GM23338 (cell line): ENCODE results near the gene ALOX5AP. TPM values are rescaled to one million over a fixed set of nuclear protein-coding genes. Genes with fewer than 3 reads are reported as not detected.

Experiments
- ATAC-seq: fragments of 200-7000 bp; cut with Tn5 transposase; 3 replicates; pipeline ENCODE4 v1.9.1; 2020
- DNase-seq: peaks from one replicate; pipeline ENCODE4 v3.0.0-alpha.2; 2015; ENCODE audit warnings: low spot score
- H2AFZ ChIP-seq: fragments of 200-600 bp; sonication (generic); 2 replicates; pipeline ENCODE4 v1.8.0; 2016; ENCODE audit warnings: antibody characterized with exemption, mild to moderate bottlenecking, moderate library complexity
- H3F3A ChIP-seq: fragments of 200-600 bp; sonication (generic); replicated peaks from 2 replicates; pipeline ENCODE4 v1.8.0; 2017; ENCODE audit warnings: antibody characterized with exemption, mixed run types, low read depth
- H3K27ac ChIP-seq: fragments of 200-600 bp; sonication (generic); 2 replicates; pipeline ENCODE4 v1.6.1; 2016; ENCODE audit warnings: low read depth
- H3K27me3 ChIP-seq: fragments of 200-600 bp; sonication (generic); 2 replicates; pipeline ENCODE4 v1.8.0; 2016; ENCODE audit warnings: mild to moderate bottlenecking, mixed run types, moderate library complexity; ENCODE audit not compliant: insufficient read depth
- H3K36me3 ChIP-seq: fragments of 200-600 bp; sonication (generic); 2 replicates; pipeline ENCODE4 v1.8.0; 2016; ENCODE audit warnings: mild to moderate bottlenecking; ENCODE audit not compliant: insufficient read depth
- H3K4me1 ChIP-seq: fragments of 200-600 bp; sonication (generic); 2 replicates; pipeline ENCODE4 v1.8.0; 2016; ENCODE audit warnings: mild to moderate bottlenecking, moderate library complexity; ENCODE audit not compliant: insufficient read depth
- H3K4me2 ChIP-seq: fragments of 200-600 bp; sonication (generic); 2 replicates; pipeline ENCODE4 v1.7.1; 2017; ENCODE audit warnings: mixed run types
- H3K4me3 ChIP-seq: fragments of 200-600 bp; sonication (generic); 2 replicates; pipeline ENCODE4 v1.6.1; 2016; ENCODE audit warnings: mixed run types
- H3K79me2 ChIP-seq: fragments of 200-600 bp; sonication (generic); replicated peaks from 2 replicates; pipeline ENCODE4 v1.8.0; 2017; ENCODE audit warnings: mild to moderate bottlenecking; ENCODE audit not compliant: insufficient read depth
- H3K9me2 ChIP-seq: fragments of 200-600 bp; sonication (generic); 2 replicates; pipeline ENCODE4 v1.8.0; 2017; ENCODE audit not compliant: insufficient read depth
- H4K20me1 ChIP-seq: fragments of 200-600 bp; sonication (generic); replicated peaks from 2 replicates; pipeline ENCODE4 v1.8.0; 2017; ENCODE audit warnings: mild to moderate bottlenecking; ENCODE audit not compliant: insufficient read depth
- H3K27ac Mint-ChIP-seq: 2 replicates; pipeline ENCODE4 v1.8.0; 2020; ENCODE audit warnings: inconsistent platforms, mild to moderate bottlenecking, moderate library complexity, mixed read lengths
- H3K27me3 Mint-ChIP-seq: 3 replicates; pipeline ENCODE4 v1.8.0; 2022; ENCODE audit warnings: low read depth, mild to moderate bottlenecking, moderate library complexity, mixed read lengths, inconsistent platforms; ENCODE audit not compliant: insufficient read depth, poor library complexity
- H3K36me3 Mint-ChIP-seq: 3 replicates; pipeline ENCODE4 v1.8.0; 2021; ENCODE audit warnings: low read depth, mild to moderate bottlenecking, inconsistent platforms, moderate library complexity, mixed read lengths
- H3K4me1 Mint-ChIP-seq: 3 replicates; pipeline ENCODE4 v1.8.0; 2020; ENCODE audit warnings: mild to moderate bottlenecking, inconsistent platforms, mixed read lengths
- H3K4me3 Mint-ChIP-seq: 3 replicates; pipeline ENCODE4 v1.8.0; 2021; ENCODE audit warnings: moderate library complexity, mild to moderate bottlenecking, inconsistent platforms, mixed read lengths
- H3K9me3 Mint-ChIP-seq: 3 replicates; pipeline ENCODE4 v1.8.0; 2020; ENCODE audit warnings: moderate library complexity, mild to moderate bottlenecking, inconsistent platforms, mixed read lengths
- CREB1 ChIP-seq: fragments of 250-450 bp; sonication (Bioruptor Pico); IDR thresholded peaks from 2 replicates; pipeline ENCODE4 v1.5.0; 2020; ENCODE audit warnings: low read depth, mild to moderate bottlenecking, moderate library complexity
- CTCF ChIP-seq, 2 experiments: fragments of 200-600 bp in 1 of 2; sonication (generic) in 1 of 2; conservative IDR thresholded peaks; 2 replicates each; pipeline versions ENCODE4 v1.5.1 to v1.6.1; 2016 to 2017; ENCODE audit warnings: antibody characterized with exemption in 2 of 2, low read depth in 2 of 2, mild to moderate bottlenecking in 2 of 2, moderate library complexity in 1 of 2
- ETS1 ChIP-seq: IDR thresholded peaks from 2 replicates; pipeline ENCODE4 v1.6.1; 2016; ENCODE audit warnings: antibody characterized with exemption
- EZH2 ChIP-seq: fragments of 200-600 bp; sonication (generic); IDR thresholded peaks from one replicate; pipeline ENCODE4 v1.8.0; 2017; ENCODE audit warnings: antibody characterized with exemption, mild to moderate bottlenecking, low read depth; ENCODE audit not compliant: unreplicated experiment
- EZH2phosphoT487 ChIP-seq: fragments of 200-600 bp; sonication (generic); IDR thresholded peaks from one replicate; pipeline ENCODE4 v1.8.1; 2018; ENCODE audit warnings: antibody characterized with exemption; ENCODE audit not compliant: unreplicated experiment
- JUNB ChIP-seq: IDR thresholded peaks from one replicate; pipeline ENCODE4 v1.6.1; 2016; ENCODE audit warnings: antibody characterized with exemption; ENCODE audit not compliant: unreplicated experiment
- NANOG ChIP-seq: IDR thresholded peaks from 2 replicates; pipeline ENCODE4 v1.6.1; 2016; ENCODE audit warnings: antibody characterized with exemption, borderline replicate concordance
- POLR2AphosphoS5 ChIP-seq: IDR thresholded peaks from 2 replicates; pipeline ENCODE4 v1.6.1; 2016; ENCODE audit warnings: antibody characterized with exemption, low read depth
- REST ChIP-seq: IDR thresholded peaks from one replicate; pipeline ENCODE4 v1.6.1; 2018; ENCODE audit warnings: antibody characterized with exemption; ENCODE audit not compliant: unreplicated experiment
- STAT1 ChIP-seq: IDR thresholded peaks from one replicate; pipeline ENCODE4 v1.6.1; 2016; ENCODE audit warnings: antibody characterized with exemption; ENCODE audit not compliant: unreplicated experiment
- ZNF114 ChIP-seq: fragments of 250-450 bp; sonication (Bioruptor Pico); IDR thresholded peaks from 2 replicates; pipeline ENCODE4 v1.5.0; 2020; ENCODE audit warnings: mild to moderate bottlenecking, moderate library complexity
- ZNF331 ChIP-seq: fragments of 250-450 bp; sonication (Bioruptor Pico); IDR thresholded peaks from 2 replicates; pipeline ENCODE4 v1.5.0; 2020; ENCODE audit warnings: low read depth, mild to moderate bottlenecking, moderate library complexity
- polyA plus RNA-seq: library from polyadenylated mRNA; unstranded; fragments of >200 nt; fragmentation: Nextera tagmentation; extraction: Ambion mirVana; gene quantifications from 2 replicates; pipeline ENCODE4 v1.2.1, GENCODE V29; 2016
- total RNA-seq: library from RNA; depleted of rRNA; stranded (reverse); fragments of >200 nt; shearing (Covaris generic); gene quantifications from 2 replicates; pipeline ENCODE4 v1.2.3, GENCODE V29; 2014
- TF ChIP-seq, protein P1 (sequence below): fragments of 250-450 bp; sonication (Bioruptor Pico); IDR thresholded peaks from 2 replicates; pipeline ENCODE4 v1.5.0; 2020; ENCODE audit warnings: mild to moderate bottlenecking, moderate library complexity

Gene ALOX5AP
- total and polyA plus RNA-seq, 2 experiments from 2014 or later = 0.23 TPM; not detected in 1

DNA sequence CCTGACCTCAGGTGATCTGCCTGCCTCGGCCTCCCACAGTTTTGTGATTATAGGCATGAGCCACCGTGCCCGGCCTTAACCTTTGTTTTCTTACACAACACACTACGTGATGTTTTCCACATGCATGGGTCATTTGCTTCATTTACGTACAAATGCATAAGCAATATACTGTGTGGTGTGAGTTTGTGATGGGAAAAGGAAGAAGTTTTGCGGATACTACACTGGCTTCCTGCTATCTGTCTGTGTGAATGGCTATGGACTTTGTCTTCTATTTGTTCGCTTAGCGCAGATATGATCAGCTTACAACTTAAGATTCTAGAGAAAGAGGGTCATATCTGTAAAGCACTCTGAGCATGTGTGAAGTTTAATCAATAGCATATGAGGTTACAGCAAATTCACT lies 5.5 kb upstream of the ALOX5AP start:
- DNase-seq = no peak
- H3F3A ChIP-seq = no peaks in the 10 kb centered on the region
- H3K4me1 Mint-ChIP-seq = no peaks in the 10 kb centered on the region; the same call in 2 of the 3 replicates

More for the DNA sequence above, 5.5 kb upstream of the ALOX5AP start:
- Histone ChIP-seq H3K4me3 (no peak overlapping the region), H3K36me3 (no peaks in the 10 kb centered on the region), H3K4me2 (no peak overlapping the region), H4K20me1 (no peaks in the 10 kb centered on the region), H3K27ac (no peak overlapping the region), H3K79me2 (no peaks in the 10 kb centered on the region), H2AFZ (no peak overlapping the region), H3K9me2 (peaks cover 3% of the 10 kb centered on the region; the same call in 1 of the 2 replicates), H3K27me3 (no peaks in the 10 kb centered on the region), H3K4me1 (no peaks in the 10 kb centered on the region)
- no peak for TF ChIP-seq NANOG
- TF ChIP-seq EZH2phosphoT487 = no peak
- no peak for TF ChIP-seq ZNF331
- no peak for TF ChIP-seq STAT1
- no peak for TF ChIP-seq REST
- no peak for TF ChIP-seq CTCF (conservative IDR thresholded peaks at IDR 0.05; ENCODE audit: low read depth in 2 of 2)
- TF ChIP-seq EZH2 = no peak
- TF ChIP-seq CREB1 (CRISPR knock-in tag) = no peak
- TF ChIP-seq, protein P1, sequence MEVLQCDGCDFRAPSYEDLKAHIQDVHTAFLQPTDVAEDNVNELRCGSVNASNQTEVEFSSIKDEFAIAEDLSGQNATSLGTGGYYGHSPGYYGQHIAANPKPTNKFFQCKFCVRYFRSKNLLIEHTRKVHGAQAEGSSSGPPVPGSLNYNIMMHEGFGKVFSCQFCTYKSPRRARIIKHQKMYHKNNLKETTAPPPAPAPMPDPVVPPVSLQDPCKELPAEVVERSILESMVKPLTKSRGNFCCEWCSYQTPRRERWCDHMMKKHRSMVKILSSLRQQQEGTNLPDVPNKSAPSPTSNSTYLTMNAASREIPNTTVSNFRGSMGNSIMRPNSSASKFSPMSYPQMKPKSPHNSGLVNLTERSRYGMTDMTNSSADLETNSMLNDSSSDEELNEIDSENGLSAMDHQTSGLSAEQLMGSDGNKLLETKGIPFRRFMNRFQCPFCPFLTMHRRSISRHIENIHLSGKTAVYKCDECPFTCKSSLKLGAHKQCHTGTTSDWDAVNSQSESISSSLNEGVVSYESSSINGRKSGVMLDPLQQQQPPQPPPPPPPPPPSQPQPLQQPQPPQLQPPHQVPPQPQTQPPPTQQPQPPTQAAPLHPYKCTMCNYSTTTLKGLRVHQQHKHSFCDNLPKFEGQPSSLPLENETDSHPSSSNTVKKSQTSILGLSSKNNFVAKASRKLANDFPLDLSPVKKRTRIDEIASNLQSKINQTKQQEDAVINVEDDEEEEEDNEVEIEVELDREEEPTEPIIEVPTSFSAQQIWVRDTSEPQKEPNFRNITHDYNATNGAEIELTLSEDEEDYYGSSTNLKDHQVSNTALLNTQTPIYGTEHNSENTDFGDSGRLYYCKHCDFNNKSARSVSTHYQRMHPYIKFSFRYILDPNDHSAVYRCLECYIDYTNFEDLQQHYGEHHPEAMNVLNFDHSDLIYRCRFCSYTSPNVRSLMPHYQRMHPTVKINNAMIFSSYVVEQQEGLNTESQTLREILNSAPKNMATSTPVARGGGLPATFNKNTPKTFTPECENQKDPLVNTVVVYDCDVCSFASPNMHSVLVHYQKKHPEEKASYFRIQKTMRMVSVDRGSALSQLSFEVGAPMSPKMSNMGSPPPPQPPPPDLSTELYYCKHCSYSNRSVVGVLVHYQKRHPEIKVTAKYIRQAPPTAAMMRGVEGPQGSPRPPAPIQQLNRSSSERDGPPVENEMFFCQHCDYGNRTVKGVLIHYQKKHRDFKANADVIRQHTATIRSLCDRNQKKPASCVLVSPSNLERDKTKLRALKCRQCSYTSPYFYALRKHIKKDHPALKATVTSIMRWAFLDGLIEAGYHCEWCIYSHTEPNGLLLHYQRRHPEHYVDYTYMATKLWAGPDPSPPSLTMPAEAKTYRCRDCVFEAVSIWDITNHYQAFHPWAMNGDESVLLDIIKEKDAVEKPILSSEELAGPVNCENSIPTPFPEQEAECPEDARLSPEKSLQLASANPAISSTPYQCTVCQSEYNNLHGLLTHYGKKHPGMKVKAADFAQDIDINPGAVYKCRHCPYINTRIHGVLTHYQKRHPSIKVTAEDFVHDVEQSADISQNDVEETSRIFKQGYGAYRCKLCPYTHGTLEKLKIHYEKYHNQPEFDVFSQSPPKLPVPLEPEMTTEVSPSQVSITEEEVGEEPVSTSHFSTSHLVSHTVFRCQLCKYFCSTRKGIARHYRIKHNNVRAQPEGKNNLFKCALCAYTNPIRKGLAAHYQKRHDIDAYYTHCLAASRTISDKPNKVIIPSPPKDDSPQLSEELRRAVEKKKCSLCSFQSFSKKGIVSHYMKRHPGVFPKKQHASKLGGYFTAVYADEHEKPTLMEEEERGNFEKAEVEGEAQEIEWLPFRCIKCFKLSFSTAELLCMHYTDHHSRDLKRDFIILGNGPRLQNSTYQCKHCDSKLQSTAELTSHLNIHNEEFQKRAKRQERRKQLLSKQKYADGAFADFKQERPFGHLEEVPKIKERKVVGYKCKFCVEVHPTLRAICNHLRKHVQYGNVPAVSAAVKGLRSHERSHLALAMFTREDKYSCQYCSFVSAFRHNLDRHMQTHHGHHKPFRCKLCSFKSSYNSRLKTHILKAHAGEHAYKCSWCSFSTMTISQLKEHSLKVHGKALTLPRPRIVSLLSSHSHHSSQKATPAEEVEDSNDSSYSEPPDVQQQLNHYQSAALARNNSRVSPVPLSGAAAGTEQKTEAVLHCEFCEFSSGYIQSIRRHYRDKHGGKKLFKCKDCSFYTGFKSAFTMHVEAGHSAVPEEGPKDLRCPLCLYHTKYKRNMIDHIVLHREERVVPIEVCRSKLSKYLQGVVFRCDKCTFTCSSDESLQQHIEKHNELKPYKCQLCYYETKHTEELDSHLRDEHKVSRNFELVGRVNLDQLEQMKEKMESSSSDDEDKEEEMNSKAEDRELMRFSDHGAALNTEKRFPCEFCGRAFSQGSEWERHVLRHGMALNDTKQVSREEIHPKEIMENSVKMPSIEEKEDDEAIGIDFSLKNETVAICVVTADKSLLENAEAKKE = no peak
- TF ChIP-seq ETS1 = no peak
- no peak for TF ChIP-seq JUNB
- no peak for TF ChIP-seq POLR2AphosphoS5
- no peak for TF ChIP-seq ZNF114 (CRISPR knock-in tag)
- ATAC-seq = no peak
- H3K27me3 Mint-ChIP-seq = peaks cover 3% of the 10 kb centered on the region
- H3K36me3 Mint-ChIP-seq = no peaks in the 10 kb centered on the region
- H3K4me3 Mint-ChIP-seq = no peak overlapping the region
- H3K9me3 Mint-ChIP-seq = no peaks in the 10 kb centered on the region
- no peak overlapping the region for H3K27ac Mint-ChIP-seq
